ENCODE data around the gene OTULIN.

Gene OTULIN

GRCh38 chr5:14744296-14745187 lies 80.0 kb downstream of the OTULIN start:
- no peak for DNase-seq

- no peak for DNase-seq
Measured at GRCh38 chr5:14745188-14745563, 80.7 kb downstream of the OTULIN start.

GRCh38 chr5:14745753-14746152 lies 81.2 kb downstream of the OTULIN start:
- DNase-seq = peak; percentile 28

GRCh38 chr5:14748180-14748900 lies 83.8 kb downstream of the OTULIN start:
- DNase-seq = no peak
